ENCODE results near the gene MCCC1.
"Not testable (repeated sequence)": the region's sequence is repeated elsewhere in the genome, so short reads cannot be mapped to it uniquely, and the experiment has no call there.

The MCCC1 gene

GRCh38 chr3:183101040-183101439 is 1.7 kb upstream of the MCCC1 start:
- DNase-seq = not testable (repeated sequence)

DNA sequence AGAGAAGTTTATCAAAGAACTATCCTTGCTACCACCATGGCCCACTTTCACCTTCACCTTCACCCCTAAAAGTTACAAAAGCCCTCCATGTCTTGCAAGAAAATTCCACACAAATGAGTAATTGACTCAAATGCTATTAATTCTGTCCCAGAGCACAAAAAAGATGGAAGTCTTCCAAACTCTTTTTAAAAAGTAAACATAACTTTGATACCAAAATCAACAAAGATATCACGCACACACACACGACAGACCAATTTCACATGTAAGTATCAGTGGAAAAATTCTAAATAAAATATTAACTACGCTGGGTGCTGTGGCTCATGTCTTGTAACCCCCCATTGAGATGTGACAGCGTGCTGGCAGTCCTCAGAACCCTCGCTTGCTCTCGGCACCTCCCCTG is 1.1 kb upstream of the MCCC1 start:
- DNase-seq = no peak

DNA sequence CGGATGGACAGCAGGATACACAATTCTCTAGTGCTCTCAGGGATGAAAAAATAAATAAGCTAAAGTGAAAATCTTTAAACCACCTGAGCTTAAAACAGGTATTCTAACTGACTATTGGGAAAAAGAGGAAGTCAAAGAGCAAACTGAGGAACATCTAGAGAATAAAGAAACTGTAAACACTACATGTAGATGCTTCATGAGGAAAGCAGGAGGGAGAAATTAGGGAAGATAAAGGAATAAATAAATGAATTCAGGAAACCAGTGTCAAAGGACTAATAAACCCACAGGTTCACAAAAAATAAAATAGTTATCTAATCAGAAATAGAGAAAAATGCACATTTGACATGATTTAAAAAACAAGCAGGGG is 525 bp upstream of the MCCC1 start:
- DNase-seq = no peak

DNA sequence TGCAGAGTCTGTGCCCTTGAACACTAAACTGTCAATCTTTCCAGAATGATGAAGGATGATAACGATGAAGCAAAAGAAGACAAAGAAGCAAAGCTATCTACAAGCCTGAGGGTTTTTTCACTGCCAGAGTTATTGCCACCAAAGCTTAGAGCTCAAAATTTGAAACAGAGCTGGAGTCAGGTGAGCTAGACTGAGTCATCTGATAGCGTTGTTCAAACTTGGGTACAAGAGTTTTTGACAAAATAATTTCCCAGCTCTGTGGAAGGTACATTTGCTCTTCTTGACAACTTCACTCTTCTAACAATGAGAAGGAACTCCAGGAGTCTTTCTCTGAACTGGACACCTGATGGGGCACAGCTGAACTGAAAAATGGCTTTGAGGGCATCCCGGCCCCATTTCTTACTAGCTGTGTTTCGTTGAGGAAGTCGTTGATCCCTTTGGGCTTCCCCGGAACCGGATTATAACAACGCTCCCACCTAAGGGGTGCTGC is 715 bp downstream of the MCCC1 start:
- peak; percentile 32 for DNase-seq

- peak; percentile 7 for DNase-seq
These were observed 4.6 kb downstream of the MCCC1 start for GRCh38 chr3:183094711-183095110.

DNA sequence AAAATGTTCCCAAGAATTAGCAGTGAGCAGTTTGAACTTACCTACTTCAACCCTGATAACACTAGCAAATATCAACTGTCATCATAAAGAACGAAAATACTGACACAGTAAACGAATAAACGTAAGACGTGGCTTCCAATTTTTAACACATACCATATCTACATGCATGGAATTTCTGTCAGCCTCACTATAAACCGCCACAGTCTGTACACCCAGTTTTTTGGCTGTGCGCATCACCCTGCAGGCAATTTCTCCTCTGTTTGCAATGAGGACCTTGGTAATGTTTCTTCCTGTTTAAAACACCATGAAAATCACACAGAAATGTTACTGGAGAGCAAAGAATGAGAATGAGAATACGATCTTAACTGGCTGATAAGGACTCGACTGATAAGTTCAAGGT is 7.0 kb downstream of the MCCC1 start:
- DNase-seq = no peak

DNA sequence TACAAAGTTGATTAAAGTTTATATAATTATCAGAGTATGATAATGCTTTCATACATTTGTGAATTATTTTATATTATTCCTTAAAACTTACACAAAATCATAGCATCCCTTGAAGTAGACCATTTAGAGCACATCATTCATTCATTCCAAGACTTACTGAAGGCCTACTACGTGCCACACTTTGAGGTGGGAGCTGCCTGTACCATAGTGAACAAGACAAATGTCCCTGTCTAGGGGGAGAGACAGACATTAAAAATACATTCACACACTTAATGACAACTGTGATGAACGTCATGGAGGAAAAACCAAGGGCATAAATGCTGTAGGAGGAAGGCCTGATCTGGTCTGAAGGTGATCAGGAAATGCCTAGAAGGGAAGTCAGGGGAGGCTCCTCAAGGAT is 12.1 kb downstream of the MCCC1 start:
- DNase-seq = no peak

DNA sequence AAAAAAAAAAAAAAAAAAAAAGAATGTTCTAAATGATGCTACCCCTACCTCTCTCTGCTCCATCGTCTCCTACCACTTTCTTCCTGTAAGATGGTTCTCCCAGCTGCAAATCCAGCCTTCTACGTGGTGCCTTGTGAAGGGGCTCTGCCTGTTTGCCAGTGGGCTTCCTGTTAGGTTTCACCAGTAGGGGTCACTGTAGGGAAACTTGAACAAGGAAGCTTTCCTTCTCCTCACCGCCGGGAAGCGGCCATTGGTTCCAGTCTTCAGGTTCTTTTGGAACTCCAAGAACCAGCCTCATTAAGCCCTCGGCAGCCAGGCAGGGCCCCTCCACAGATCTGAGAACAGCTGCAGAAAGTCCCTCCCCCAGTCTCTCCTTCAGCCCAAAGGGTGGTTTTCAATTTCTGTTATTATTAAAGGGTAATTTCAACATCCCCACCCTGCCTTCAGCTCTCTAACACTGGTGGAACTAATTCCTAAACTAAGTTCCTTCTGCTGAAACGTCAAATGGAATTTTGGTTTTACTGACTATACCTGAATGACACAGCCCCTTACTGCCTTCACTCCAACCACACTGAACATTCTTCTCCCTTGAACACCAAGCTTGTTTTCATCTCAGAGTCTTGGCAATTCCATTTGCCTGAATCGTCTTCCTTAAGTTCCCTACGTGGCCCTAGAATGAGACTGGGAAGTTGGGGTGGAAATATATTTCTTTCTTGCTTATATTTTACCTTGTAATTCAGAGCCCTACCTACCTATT is 13.5 kb downstream of the MCCC1 start:
- DNase-seq = peak; percentile 53

DNA sequence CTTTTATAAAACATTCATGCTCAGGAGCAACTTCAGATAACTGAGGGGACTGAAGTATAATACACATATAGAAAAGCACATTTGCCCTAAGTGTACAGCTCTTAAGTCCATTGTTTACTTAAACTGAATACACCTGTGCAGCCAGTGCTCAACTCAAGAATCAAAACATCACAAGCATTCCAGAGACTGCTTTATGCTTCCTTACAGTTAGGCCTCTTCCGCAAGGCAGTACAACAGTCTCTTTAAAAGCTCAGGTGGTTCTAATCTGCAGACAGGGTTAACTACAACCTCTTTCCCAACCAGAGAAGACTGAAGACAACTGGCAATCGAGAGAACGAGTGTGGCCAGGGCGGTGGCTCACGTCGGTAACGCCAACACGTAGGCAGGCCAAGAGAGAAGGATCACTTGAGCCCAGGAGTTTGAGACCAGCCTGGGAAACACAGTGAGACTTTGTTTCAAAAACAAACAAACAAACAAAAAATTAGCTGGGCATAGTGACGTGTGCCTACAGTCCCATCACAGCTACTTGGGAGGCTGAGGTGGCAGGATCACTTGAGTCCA is 16.9 kb downstream of the MCCC1 start:
- peak; percentile 34 for DNase-seq

DNA sequence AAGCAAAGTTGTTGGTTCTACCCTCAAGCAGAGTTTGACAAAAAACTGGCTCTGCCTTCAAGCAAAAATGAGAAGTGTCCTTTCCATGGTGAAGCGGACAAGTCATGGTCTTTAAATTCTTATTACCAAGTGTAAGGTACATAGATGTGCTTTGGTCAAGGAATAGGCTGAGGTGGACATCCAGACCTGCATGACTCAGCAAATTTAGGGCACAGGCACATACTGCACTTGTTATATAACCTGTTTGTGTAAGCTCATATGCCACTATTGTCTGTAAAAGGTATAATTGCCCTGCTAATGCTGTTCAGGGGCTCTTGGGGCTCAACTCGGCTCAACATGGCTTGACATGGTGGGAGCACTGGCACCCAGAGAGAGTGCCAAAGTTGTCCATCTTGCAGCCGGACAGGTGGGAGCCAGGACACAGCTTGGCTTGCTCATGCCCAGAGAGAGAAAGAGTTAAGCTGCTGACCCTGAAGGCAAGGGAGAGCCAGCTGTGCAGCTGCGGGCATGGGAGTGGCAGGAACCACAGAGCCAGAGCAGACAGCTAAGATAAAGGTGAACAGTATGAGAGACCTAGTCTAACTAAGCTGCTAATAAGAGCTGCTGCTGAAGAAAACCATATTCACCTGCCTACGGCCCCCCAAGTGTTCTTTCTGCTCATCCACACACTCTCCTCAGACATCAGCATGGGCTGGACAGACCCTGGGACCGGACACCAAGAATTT is 17.7 kb downstream of the MCCC1 start:
- DNase-seq = peak; percentile 7

- DNase-seq = no peak
These were observed 18.7 kb downstream of the MCCC1 start for GRCh38 chr3:183080628-183081027.

GRCh38 chr3:183074881-183075280 is 24.4 kb downstream of the MCCC1 start:
- no peak for DNase-seq

GRCh38 chr3:183074261-183074660 is 25.0 kb downstream of the MCCC1 start:
- DNase-seq = no peak

GRCh38 chr3:183073839-183074238 is 25.5 kb downstream of the MCCC1 start:
- DNase-seq = no peak

GRCh38 chr3:183070892-183071291 is 28.4 kb downstream of the MCCC1 start:
- no peak for DNase-seq

DNA sequence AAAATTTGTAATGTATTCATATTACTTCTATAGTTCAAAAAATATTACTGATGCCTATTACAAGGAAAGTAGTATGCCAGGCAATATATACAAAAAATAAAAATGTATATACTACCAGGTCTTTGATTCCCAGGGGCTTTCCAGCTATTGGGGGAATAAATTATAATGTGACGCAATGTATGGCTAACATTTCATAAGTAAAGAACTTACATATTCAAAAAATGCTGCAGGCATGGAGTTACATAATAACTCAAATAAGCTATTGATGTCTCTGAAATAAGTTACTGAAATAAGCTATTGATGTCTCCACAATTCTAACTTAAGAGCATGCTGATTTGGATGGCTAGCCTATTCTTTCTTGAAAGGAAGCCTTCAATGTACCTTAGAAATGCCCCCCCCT is 30.2 kb downstream of the MCCC1 start:
- no peak for DNase-seq

GRCh38 chr3:183066891-183067290 is 32.4 kb downstream of the MCCC1 start:
- not testable (repeated sequence) for DNase-seq

DNA sequence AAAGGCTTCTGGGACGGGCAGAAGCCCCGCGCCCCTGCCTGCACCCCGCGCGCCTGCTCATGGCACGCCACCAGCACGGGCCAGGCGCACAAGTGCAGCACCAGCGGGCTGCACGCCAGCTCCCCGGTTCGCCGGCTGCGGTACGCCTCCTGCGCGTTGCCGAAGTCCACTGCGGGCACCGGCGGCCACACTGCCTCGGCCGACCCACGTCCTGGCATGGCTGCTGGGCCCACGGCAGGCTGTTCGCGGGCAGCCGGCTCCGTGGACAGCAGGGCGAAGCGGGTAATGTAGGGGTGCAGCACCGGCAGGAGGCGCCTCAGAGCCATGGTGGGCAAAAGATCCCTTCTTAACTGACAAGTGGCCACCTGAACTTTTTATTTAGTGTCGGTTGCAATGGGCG is 34.8 kb downstream of the MCCC1 start:
- no peak for DNase-seq

- DNase-seq = no peak
These were observed 37.7 kb downstream of the MCCC1 start for GRCh38 chr3:183061391-183062172.

DNA sequence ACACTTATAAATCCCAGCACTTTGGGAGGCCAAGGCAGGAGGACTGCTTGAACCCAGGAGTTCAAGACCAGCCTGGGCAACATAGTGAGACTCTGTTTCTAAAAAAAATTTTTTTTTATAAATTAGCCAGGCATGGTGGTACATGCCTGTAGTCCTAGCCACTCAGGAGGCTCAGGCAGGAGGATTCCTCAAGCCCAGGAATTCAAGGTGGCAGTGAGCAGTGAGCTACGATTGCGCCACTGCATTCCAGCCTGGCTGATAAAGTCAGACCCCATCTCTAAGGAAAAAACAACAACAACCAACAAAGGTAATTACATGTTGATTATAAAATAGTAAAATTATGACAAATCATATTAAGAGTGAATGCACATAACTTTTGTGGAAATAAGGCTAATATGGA is 40.9 kb downstream of the MCCC1 start:
- no peak for DNase-seq

- DNase-seq = no peak
These were observed 48.6 kb downstream of the MCCC1 start for GRCh38 chr3:183050706-183051105.

DNA sequence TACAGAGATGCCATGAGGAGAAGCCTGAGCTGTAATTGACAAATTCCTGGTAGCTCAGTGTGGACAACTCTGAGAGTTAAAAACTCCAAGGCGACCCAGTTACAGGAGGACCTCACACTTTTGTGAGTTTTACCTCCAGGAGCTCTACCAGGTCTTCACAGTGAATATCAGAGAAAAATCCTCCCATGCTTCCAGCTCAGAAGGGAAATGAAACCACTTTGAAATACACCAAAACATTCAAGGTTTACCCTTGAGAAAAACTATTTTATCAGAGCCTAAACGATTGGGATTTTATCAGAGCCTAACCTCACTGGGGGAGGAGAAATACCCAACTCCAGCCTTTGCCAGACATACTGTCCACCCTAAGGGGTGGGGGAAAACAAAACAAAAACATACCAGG is 52.4 kb downstream of the MCCC1 start:
- no peak for DNase-seq

DNA sequence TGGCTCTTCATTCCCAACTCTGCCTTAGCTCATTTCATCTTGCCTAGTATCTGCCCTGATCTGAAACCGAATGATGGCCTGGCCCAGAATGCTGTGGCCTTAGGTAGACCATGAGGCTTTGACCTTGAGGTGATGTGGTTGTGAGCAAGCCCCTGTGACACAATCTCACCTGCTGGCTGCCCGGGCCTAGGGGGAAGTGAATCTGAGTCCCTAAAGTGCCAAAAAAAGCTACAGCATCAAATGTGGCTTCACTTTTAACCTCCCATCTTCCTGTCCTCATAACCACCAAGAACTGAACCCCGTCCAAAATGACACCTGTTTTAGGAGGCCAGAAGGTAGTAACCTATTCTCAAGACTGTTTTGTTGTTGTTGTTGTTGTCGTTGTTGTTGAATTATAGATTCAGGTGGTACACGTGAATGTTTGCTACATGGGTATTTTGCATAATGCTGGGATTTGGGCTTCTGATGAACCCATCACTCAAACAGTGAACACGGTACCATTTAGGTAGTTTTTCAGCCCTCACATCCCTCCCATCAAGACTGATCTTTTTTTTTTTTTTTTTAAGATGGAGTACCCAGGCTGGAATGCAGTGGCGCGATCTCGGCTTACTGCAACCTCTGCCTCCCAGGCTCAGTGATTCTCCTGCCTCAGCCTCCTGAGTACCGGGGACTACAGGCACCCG is 54.6 kb downstream of the MCCC1 start:
- no peak for DNase-seq

Data from DMS53 (cell line).